Transverse colon (tissue), 4 donors: ENCODE measurements around the gene CREBZF.
A peak's percentile ranks its signal among the peaks of the same experiment; 100 is the strongest.

ENCODE experiments used
- EP300 ChIP-seq: sonication (generic); formaldehyde crosslinking; IDR thresholded peaks from one replicate; pipeline ENCODE4 v1.6.1; 2017; ENCODE audit warnings: antibody characterized with exemption, low read depth
- POLR2A ChIP-seq: fragments of 450-650 bp; IDR thresholded peaks from one replicate; pipeline ENCODE4 v1.6.1; 2016; ENCODE audit warnings: antibody characterized with exemption, mild to moderate bottlenecking, moderate library complexity
- POLR2AphosphoS5 ChIP-seq, 3 donors: sonication (generic); formaldehyde crosslinking; IDR thresholded peaks; one replicate each; pipeline ENCODE4 v1.6.1; 2016; ENCODE audit warnings: antibody characterized with exemption in 3 of 3
- TF ChIP-seq, protein P1 (sequence below), 5 experiments: fragments of 200-600 bp in 3 of 5; fragments of 450-650 bp in 2 of 5; sonication (generic) in 3 of 5; IDR thresholded peaks; 1 replicate in 2 of 5; 2 replicates in 3 of 5; pipeline ENCODE4 v1.5.1; 2016 to 2017; ENCODE audit warnings: antibody characterized with exemption in 5 of 5, inconsistent platforms in 3 of 5, mild to moderate bottlenecking in 2 of 5, moderate library complexity in 1 of 5

DNA sequence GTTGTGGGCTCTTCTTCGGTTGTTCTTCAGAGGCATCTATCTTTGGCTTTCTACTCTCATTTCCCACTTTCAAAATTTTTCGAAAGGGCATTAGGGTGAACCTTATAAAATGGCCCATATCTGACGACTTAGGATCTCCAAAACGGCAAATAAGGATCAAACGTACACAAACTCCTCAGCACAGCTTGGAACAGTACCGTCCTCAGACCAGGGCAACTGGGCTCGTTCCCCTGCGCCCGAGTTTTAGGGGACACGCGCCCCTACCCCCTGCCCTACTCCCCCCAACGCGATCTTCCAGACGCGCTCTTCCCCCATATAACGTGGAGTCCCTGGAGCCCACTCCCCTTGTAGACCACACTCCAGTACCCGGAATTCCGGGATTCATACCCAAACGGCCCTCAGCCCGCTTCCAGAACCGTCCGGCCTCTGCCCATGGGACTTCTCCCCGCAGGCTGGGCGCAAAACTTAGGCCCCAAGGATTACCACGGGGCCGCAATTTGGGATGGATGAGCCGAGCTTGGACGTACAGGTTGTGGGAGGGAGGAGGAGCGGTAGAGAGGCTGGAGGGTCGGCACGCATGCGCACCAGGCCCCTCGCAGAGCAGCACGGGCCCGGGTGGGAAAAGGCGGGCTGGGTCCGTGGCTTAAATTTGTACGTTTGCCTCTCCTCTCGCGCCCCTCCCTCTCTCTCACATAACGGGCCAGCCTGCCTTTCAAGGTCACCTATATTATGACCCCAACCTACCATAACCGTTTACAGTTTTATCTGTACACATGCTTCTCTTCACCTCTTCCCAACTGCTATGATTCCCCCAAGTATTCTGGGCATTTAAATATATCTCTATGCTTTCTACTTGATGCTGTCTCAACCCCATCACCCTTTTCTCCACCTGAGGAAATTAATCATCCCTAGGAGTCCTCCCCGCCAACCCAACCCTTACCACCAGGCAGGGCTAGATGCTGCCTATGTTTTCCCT is 17.7 kb upstream of the CREBZF start:
- TF ChIP-seq POLR2A = peak; percentile 27
- TF ChIP-seq, protein P1, sequence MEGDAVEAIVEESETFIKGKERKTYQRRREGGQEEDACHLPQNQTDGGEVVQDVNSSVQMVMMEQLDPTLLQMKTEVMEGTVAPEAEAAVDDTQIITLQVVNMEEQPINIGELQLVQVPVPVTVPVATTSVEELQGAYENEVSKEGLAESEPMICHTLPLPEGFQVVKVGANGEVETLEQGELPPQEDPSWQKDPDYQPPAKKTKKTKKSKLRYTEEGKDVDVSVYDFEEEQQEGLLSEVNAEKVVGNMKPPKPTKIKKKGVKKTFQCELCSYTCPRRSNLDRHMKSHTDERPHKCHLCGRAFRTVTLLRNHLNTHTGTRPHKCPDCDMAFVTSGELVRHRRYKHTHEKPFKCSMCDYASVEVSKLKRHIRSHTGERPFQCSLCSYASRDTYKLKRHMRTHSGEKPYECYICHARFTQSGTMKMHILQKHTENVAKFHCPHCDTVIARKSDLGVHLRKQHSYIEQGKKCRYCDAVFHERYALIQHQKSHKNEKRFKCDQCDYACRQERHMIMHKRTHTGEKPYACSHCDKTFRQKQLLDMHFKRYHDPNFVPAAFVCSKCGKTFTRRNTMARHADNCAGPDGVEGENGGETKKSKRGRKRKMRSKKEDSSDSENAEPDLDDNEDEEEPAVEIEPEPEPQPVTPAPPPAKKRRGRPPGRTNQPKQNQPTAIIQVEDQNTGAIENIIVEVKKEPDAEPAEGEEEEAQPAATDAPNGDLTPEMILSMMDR (IDR thresholded peaks at IDR 0.05) = no peak
- TF ChIP-seq POLR2AphosphoS5 (IDR thresholded peaks at IDR 0.05) = peak in 1 of 3 donors; percentile 60
- no peak for TF ChIP-seq EP300
